K562 (cell line): ENCODE measurements around the gene ZNF420. TPM values are rescaled to one million over a fixed set of nuclear protein-coding genes. Genes with fewer than 3 reads are reported as not detected.

Experiments used
- ARHGAP35 ChIP-seq: fragments of 450-650 bp; IDR thresholded peaks from 2 replicates; pipeline ENCODE4 v1.6.1; 2018; ENCODE audit not compliant: partially characterized antibody
- BHLHE40 ChIP-seq: IDR thresholded peaks from 2 replicates; pipeline ENCODE4 v1.6.1; 2011; ENCODE audit warnings: low read length, improper control_type of control experiment
- FOXJ2 ChIP-seq: fragments of 200-800 bp; sonication (Bioruptor generic); IDR thresholded peaks from 2 replicates; pipeline ENCODE4 v1.6.1; 2016; ENCODE audit warnings: missing genetic modification characterization, missing compliant biosample characterization
- JUND ChIP-seq, 2 experiments: IDR thresholded peaks; 2 replicates in 1 of 2; 3 replicates in 1 of 2; pipeline ENCODE4 v1.6.1; 2011; ENCODE audit warnings: borderline replicate concordance in 2 of 2, low read depth in 2 of 2, low read length in 2 of 2, improper control_type of control experiment in 1 of 2, missing biosample characterization in 1 of 2, missing genetic modification characterization in 1 of 2, missing genetic modification reagents in 1 of 2
- NR2C1 ChIP-seq, 2 experiments: fragments of 450-650 bp; IDR thresholded peaks; 2 replicates each; pipeline ENCODE4 v1.6.1; 2017; ENCODE audit warnings: mild to moderate bottlenecking in 2 of 2, antibody characterized with exemption in 1 of 2, inconsistent platforms in 1 of 2, missing compliant biosample characterization in 1 of 2, missing genetic modification characterization in 1 of 2
- NR2C2 ChIP-seq, 2 experiments: fragments of 200-800 bp in 1 of 2; sonication (Bioruptor generic) in 1 of 2; sonication (generic) in 1 of 2; formaldehyde crosslinking in 1 of 2; IDR thresholded peaks; 2 replicates each; pipeline versions ENCODE4 v1.6.1 to v1.8.0; 2016 to 2022; ENCODE audit warnings: mild to moderate bottlenecking in 1 of 2, missing compliant biosample characterization in 1 of 2, missing genetic modification characterization in 1 of 2, missing genetic modification reagents in 1 of 2
- NR4A1 ChIP-seq, 2 experiments: fragments of 250-450 bp in 1 of 2; fragments of 450-650 bp in 1 of 2; sonication (Bioruptor Pico) in 1 of 2; IDR thresholded peaks; 2 replicates each; pipeline versions ENCODE4 v1.4.0 to v1.6.1; 2016 to 2020; ENCODE audit warnings: mild to moderate bottlenecking in 2 of 2, missing compliant biosample characterization in 1 of 2, missing genetic modification characterization in 1 of 2, moderate library complexity in 1 of 2
- OTX1 ChIP-seq: fragments of 450-650 bp; formaldehyde crosslinking; IDR thresholded peaks from 2 replicates; pipeline ENCODE4 v1.4.0; 2022; ENCODE audit warnings: mild to moderate bottlenecking
- POLR2AphosphoS5 ChIP-seq: IDR thresholded peaks from 2 replicates; pipeline ENCODE4 v1.6.1; 2011; ENCODE audit warnings: mild to moderate bottlenecking, low read depth, low read length, moderate library complexity; ENCODE audit not compliant: control insufficient read depth, insufficient read depth
- RUNX1 ChIP-seq: sonication (generic); IDR thresholded peaks from 2 replicates; pipeline ENCODE4 v1.6.1; 2016; ENCODE audit warnings: antibody characterized with exemption, low read depth
- TCF7 ChIP-seq: sonication (generic); IDR thresholded peaks from 2 replicates; pipeline ENCODE4 v1.6.1; 2016; ENCODE audit warnings: antibody characterized with exemption, borderline replicate concordance
- ZNF23 ChIP-seq: fragments of 250-450 bp; sonication (Bioruptor Pico); IDR thresholded peaks from 2 replicates; pipeline ENCODE4 v1.4.0; 2020; ENCODE audit warnings: mild to moderate bottlenecking
- ZNF589 ChIP-seq: fragments of 200-800 bp; sonication (Bioruptor generic); IDR thresholded peaks from 2 replicates; pipeline ENCODE4 v1.6.1; 2016; ENCODE audit warnings: low read depth, missing genetic modification characterization, missing compliant biosample characterization
- polyA plus RNA-seq, 8 experiments: library from polyadenylated mRNA; depleted of rRNA in 4 of 8; stranded (reverse) in 5 of 8; unstranded in 3 of 8; fragments of >200 nt; fragmentation: Nextera tagmentation in 2 of 8; fragmentation: Illumina TruSeq in 1 of 8; extraction: Ambion mirVana in 2 of 8; extraction: Trizol in 1 of 8; gene quantifications; 2 replicates each; pipeline versions ENCODE4 v1.2.1 to v1.2.3, GENCODE V29; 2011 to 2014; ENCODE audit warnings: inconsistent platforms in 1 of 8, missing spikeins in 1 of 8
- total RNA-seq, 7 experiments: library from RNA; depleted of rRNA in 6 of 7; stranded (reverse); fragments of >200 nt in 6 of 7; fragmentation: Illumina TruSeq in 2 of 7; extraction: Trizol in 2 of 7; gene quantifications; 2 replicates each; pipeline versions ENCODE4 v1.2.1 to v1.2.3, GENCODE V29; 2011 to 2021; ENCODE audit warnings: low replicate concordance in 1 of 7
- TF ChIP-seq, protein P1 (sequence below), 2 experiments: fragments of 450-650 bp; conservative IDR thresholded peaks; 2 replicates each; pipeline ENCODE4 v1.6.1; 2017; ENCODE audit warnings: mild to moderate bottlenecking in 2 of 2, moderate library complexity in 2 of 2
- TF ChIP-seq, protein P2 (sequence below): fragments of 200-800 bp; sonication (Bioruptor generic); IDR thresholded peaks from 2 replicates; pipeline ENCODE4 v1.6.1; 2017; ENCODE audit warnings: missing genetic modification characterization, missing compliant biosample characterization
- TF ChIP-seq, protein P3 (sequence below): fragments of 450-650 bp; formaldehyde crosslinking; IDR thresholded peaks from 2 replicates; pipeline ENCODE4 v1.4.0; 2022; ENCODE audit warnings: missing genetic modification characterization

Gene ZNF420
- total and polyA plus RNA-seq, 9 of the 15 experiments (the other 6 are each of a cell fraction or from before 2014, with no cell fraction given): 2.6 to 7.2 (median 5.1) TPM

DNA sequence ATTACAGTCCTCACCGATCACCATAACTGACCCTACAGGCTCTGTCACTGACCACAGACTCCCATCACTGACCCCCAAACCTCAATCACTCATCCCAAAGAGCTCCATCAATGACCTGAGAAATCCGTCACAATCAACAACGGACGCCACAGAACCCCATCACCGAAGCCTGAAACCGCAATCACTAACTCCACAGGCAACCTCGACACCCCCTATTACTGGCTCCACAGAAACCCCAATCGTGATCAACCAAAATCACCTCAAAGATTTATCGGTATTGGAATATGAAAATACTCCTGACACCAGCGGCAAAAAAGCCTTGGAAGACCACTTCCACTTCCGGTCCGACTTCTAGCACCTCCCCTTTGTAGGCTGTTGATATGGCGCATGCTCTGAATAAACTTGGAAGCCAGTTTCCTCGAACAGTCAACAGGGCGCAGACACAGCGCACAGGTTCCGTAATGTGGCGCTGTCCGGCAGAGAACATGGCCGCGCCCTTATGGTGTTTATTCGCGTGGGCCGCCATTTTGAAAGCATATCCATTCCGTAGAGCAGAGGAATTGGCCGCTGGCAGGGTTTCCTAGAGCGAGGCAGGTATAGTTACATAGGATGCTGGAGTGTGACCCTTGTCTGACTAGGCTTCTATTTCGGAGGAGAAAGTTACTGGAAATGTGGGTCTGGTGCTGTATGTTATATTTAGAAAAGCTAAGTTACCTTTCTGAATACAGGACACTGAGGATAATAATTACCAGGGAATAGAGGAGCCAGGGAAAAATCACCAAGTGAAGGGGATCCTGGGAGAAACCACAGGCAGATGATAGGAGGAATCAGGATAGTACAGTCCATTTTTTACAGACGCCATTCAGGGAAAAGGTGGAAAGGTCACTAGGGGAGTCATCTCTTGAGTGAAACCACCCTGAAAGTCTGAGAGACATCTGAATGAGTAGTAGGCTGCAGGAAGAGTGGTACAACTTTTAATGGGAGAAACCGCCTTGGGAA lies 94.4 kb downstream of the ZNF420 start, which contains the start of gene ZNF585A (continued):
- peak; percentile 31; the same call in 1 of the 2 replicates for TF ChIP-seq JUND (IDR thresholded peaks at IDR 0.05; ENCODE audit: borderline replicate concordance, low read depth, low read length)
- peak; percentile 48; the same call in 2 of the 3 replicates for TF ChIP-seq JUND (tag; IDR thresholded peaks at IDR 0.05; ENCODE audit: borderline replicate concordance, low read depth, low read length)
- TF ChIP-seq OTX1: peak; percentile 31; the same call in 1 of the 2 replicates
- TF ChIP-seq, protein P1, sequence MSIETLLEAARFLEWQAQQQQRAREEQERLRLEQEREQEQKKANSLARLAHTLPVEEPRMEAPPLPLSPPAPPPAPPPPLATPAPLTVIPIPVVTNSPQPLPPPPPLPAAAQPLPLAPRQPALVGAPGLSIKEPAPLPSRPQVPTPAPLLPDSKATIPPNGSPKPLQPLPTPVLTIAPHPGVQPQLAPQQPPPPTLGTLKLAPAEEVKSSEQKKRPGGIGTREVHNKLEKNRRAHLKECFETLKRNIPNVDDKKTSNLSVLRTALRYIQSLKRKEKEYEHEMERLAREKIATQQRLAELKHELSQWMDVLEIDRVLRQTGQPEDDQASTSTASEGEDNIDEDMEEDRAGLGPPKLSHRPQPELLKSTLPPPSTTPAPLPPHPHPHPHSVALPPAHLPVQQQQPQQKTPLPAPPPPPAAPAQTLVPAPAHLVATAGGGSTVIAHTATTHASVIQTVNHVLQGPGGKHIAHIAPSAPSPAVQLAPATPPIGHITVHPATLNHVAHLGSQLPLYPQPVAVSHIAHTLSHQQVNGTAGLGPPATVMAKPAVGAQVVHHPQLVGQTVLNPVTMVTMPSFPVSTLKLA (conservative IDR thresholded peaks at IDR 0.05): peak; percentile 41 to 59; a peak in 1 of 4 replicates
- no peak for TF ChIP-seq RUNX1
- peak; percentile 40; the same call in 1 of the 2 replicates for TF ChIP-seq BHLHE40
- TF ChIP-seq, protein P2, sequence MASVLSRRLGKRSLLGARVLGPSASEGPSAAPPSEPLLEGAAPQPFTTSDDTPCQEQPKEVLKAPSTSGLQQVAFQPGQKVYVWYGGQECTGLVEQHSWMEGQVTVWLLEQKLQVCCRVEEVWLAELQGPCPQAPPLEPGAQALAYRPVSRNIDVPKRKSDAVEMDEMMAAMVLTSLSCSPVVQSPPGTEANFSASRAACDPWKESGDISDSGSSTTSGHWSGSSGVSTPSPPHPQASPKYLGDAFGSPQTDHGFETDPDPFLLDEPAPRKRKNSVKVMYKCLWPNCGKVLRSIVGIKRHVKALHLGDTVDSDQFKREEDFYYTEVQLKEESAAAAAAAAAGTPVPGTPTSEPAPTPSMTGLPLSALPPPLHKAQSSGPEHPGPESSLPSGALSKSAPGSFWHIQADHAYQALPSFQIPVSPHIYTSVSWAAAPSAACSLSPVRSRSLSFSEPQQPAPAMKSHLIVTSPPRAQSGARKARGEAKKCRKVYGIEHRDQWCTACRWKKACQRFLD (CRISPR knock-in tag): peak; percentile 85
- peak; percentile 87 for TF ChIP-seq NR2C1 (IDR thresholded peaks at IDR 0.05)
- peak; percentile 72; the same call in 1 of the 2 replicates for TF ChIP-seq NR2C1 (tag; IDR thresholded peaks at IDR 0.05)
- TF ChIP-seq, protein P3, sequence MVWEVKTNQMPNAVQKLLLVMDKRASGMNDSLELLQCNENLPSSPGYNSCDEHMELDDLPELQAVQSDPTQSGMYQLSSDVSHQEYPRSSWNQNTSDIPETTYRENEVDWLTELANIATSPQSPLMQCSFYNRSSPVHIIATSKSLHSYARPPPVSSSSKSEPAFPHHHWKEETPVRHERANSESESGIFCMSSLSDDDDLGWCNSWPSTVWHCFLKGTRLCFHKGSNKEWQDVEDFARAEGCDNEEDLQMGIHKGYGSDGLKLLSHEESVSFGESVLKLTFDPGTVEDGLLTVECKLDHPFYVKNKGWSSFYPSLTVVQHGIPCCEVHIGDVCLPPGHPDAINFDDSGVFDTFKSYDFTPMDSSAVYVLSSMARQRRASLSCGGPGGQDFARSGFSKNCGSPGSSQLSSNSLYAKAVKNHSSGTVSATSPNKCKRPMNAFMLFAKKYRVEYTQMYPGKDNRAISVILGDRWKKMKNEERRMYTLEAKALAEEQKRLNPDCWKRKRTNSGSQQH (CRISPR knock-in tag): peak; percentile 23; the same call in 1 of the 2 replicates
- TF ChIP-seq ARHGAP35: no peak
- TF ChIP-seq POLR2AphosphoS5: peak; percentile 22; the same call in 1 of the 2 replicates
- no peak for TF ChIP-seq NR2C2 (CRISPR knock-in tag; IDR thresholded peaks at IDR 0.05)
- peak; percentile 88 for TF ChIP-seq NR2C2 (tag; IDR thresholded peaks at IDR 0.05)
- TF ChIP-seq TCF7: no peak
- TF ChIP-seq FOXJ2 (tag): peak; percentile 65; the same call in 1 of the 2 replicates
- peak; percentile 59; the same call in 1 of the 2 replicates for TF ChIP-seq ZNF589 (CRISPR knock-in tag)
- TF ChIP-seq ZNF23 (CRISPR knock-in tag): no peak
- TF ChIP-seq NR4A1 (CRISPR knock-in tag; IDR thresholded peaks at IDR 0.05): no peak
- TF ChIP-seq NR4A1 (tag; IDR thresholded peaks at IDR 0.05): peak; percentile 68; the same call in 1 of the 2 replicates
